Measurements from ENCODE around the gene CSAD.

DNA sequence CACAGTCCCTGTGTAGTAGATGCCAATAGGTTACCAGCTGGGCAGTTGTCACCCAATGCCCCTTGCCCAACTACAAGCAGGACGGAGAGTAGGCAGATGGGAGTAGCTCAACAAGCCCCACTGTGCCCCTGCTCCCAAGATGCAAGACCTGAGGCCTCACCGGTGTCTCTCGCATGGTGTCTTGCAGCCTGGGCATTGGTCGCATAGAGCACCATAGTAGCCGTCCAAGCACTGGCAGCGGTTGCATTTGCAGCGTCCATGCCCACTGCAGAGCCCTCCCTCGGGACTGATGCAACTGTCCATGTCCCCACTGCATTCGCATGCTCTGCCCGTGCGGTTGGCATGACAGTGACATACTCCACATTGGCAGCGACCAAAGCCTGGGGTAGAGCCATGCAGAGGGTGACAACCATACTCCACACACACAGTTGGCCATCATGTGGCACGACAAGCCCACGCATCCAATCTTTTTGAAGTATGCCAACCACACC, 11.9 kb upstream of the CSAD start:
- TF ChIP-seq, protein P1, sequence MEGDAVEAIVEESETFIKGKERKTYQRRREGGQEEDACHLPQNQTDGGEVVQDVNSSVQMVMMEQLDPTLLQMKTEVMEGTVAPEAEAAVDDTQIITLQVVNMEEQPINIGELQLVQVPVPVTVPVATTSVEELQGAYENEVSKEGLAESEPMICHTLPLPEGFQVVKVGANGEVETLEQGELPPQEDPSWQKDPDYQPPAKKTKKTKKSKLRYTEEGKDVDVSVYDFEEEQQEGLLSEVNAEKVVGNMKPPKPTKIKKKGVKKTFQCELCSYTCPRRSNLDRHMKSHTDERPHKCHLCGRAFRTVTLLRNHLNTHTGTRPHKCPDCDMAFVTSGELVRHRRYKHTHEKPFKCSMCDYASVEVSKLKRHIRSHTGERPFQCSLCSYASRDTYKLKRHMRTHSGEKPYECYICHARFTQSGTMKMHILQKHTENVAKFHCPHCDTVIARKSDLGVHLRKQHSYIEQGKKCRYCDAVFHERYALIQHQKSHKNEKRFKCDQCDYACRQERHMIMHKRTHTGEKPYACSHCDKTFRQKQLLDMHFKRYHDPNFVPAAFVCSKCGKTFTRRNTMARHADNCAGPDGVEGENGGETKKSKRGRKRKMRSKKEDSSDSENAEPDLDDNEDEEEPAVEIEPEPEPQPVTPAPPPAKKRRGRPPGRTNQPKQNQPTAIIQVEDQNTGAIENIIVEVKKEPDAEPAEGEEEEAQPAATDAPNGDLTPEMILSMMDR (IDR thresholded peaks at IDR 0.05) = no peak
- TF ChIP-seq POLR2A (IDR thresholded peaks at IDR 0.05) = no peak

All from uterus (tissue), 2 donors.